HL-60 (cell line): ENCODE measurements around the gene TTYH3.

Source experiments
- DNase-seq, 2 experiments: peaks; one replicate each; pipeline ENCODE4 v3.0.0-alpha.2; 2010 to 2020; ENCODE audit warnings: low read depth in 1 of 2, low spot score in 1 of 2
- H3K27ac ChIP-seq: fragments of 250-450 bp; sonication (Bioruptor Pico); replicated peaks from 2 replicates; pipeline ENCODE4 v1.5.1; 2020; ENCODE audit warnings: mild to moderate bottlenecking, moderate library complexity
- H3K27me3 ChIP-seq: fragments of 250-450 bp; sonication (Bioruptor Pico); 2 replicates; pipeline ENCODE4 v1.5.1; 2021; ENCODE audit warnings: mild to moderate bottlenecking, moderate library complexity; ENCODE audit not compliant: insufficient read depth, poor library complexity, severe bottlenecking
- H3K4me3 ChIP-seq: replicated peaks from 2 replicates; pipeline ENCODE4 v1.5.1; 2011; ENCODE audit warnings: mild to moderate bottlenecking, control low read depth, low read length; ENCODE audit not compliant: insufficient read depth
- CTCF ChIP-seq: IDR thresholded peaks from one replicate; pipeline ENCODE4 v1.5.1; 2011; ENCODE audit warnings: low read length, control low read depth, inconsistent platforms; ENCODE audit not compliant: insufficient read depth
- GABPA ChIP-seq: IDR thresholded peaks from 2 replicates; pipeline ENCODE4 v1.6.1; 2012; ENCODE audit warnings: low read depth
- POLR2AphosphoS5 ChIP-seq: IDR thresholded peaks from 2 replicates; pipeline ENCODE4 v1.6.1; 2012; ENCODE audit warnings: low read depth
- REST ChIP-seq: IDR thresholded peaks from 2 replicates; pipeline ENCODE4 v1.6.1; 2012; ENCODE audit warnings: low read depth; ENCODE audit not compliant: insufficient replicate concordance
- SPI1 ChIP-seq: IDR thresholded peaks from 2 replicates; pipeline ENCODE4 v1.6.1; 2012; ENCODE audit warnings: low read depth, mild to moderate bottlenecking, borderline replicate concordance

The TTYH3 gene

DNA sequence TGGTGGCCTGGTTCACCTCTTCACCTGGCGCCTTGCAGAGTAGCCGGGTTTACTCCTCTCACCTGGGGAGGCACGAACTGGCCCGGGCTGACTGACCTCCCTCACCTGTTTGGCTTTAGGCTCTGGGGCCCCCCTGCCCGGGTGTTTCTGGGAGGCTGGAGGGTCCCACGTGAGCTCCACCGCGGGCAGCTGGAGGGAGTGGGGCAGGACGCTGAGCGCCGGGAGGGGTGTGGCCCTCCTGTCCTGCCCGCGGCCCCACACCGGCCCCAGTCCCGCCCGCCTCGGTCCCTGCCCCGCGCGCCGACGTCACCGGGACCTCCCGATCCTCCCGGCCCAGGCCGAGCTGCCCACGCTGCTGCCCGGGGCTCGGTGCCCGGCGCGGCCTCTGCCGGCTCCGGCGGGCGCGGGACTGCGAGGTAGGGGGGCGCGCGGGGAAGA, 56.1 kb downstream of the TTYH3 start, which contains the start of gene AMZ1:
Gene AMZ1, plus strand, starts transcription at position 322 of the 438 bp plus-strand sequence. CDS start 12,250 bp downstream, outside the sequence.
- Histone ChIP-seq H3K27me3 (peaks cover 36% of the 10 kb centered on the region), H3K4me3 (no peak within 1 kb of the TSS), H3K27ac (no peak within 1 kb of the TSS)
- TF ChIP-seq CTCF (no peak), SPI1 (no peak), REST (no peak), POLR2AphosphoS5 (no peak), GABPA (no peak)
- DNase-seq = no peak

DNA sequence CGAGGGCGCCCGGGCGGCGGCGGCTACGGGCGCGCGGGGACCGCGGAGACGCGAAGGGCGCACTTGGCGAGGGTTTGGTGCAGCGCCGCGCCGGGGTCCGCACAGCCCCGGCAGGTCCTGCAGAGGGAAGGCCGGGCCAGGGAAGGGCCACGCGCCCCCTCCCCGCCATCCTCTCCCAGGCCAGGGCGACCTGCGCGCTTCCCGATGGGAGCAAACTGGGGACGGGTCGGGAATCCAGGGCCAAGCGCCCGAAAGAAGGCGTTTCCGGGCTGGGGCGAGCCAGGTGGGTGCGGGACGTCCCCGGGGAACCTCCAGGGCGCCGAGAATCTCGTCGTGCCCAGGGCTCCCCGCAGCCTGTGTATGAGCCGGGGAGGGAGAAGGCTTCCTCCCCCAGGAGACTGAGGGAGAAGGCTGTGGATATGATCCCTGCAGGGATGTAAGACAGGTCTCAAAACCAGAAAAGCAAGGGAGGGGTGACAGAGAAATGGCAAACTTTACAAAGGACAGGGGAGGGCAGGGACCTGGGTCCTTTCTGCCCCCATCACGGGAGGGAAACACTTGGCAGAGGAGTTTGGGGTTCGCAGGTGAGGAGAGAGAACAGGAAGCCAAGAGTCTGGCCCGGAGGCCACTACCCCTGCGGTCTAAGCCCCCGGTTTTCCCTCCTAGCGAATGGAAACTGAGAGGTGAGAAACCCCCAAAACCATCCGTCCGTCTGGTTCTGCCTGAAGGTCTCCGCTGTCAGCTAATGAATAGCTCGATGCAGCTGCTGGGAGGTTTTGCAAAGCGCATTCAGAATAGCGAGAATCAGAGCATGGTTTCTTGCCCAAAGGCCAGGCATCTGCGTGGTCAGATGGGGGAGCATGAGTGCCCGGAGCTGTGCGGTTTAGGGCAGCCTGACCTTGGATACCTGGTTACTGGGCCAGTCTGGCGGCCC, 56.9 kb downstream of the TTYH3 start:
- H3K27ac ChIP-seq = no peak overlapping the region
- TF ChIP-seq CTCF = no peak
- TF ChIP-seq GABPA = no peak
- TF ChIP-seq POLR2AphosphoS5 = no peak
- TF ChIP-seq SPI1 = no peak
- TF ChIP-seq REST = no peak
- peaks cover 36% of the 10 kb centered on the region for H3K27me3 ChIP-seq
- no peak for DNase-seq
- H3K4me3 ChIP-seq = no peak overlapping the region

GRCh38 chr7:2689343-2689847, 57.6 kb downstream of the TTYH3 start:
- no peak for TF ChIP-seq REST
- no peak for DNase-seq
- Histone ChIP-seq H3K4me3 (no peak overlapping the region), H3K27ac (no peak overlapping the region), H3K27me3 (peaks cover 36% of the 10 kb centered on the region)
